T1000 (cell line): ENCODE results near the gene KCNMB2.

Experiments
- DNase-seq: peaks from one replicate; lab custom pipeline; 2025; ENCODE audit warnings: mixed read lengths; lab: John Stamatoyannopoulos, UW

Gene KCNMB2

GRCh38 chr3:178569826-178570225 lies 33.6 kb downstream of the KCNMB2 start:
- DNase-seq: no peak

GRCh38 chr3:178583963-178584575 lies 47.8 kb downstream of the KCNMB2 start:
- no peak for DNase-seq

DNA sequence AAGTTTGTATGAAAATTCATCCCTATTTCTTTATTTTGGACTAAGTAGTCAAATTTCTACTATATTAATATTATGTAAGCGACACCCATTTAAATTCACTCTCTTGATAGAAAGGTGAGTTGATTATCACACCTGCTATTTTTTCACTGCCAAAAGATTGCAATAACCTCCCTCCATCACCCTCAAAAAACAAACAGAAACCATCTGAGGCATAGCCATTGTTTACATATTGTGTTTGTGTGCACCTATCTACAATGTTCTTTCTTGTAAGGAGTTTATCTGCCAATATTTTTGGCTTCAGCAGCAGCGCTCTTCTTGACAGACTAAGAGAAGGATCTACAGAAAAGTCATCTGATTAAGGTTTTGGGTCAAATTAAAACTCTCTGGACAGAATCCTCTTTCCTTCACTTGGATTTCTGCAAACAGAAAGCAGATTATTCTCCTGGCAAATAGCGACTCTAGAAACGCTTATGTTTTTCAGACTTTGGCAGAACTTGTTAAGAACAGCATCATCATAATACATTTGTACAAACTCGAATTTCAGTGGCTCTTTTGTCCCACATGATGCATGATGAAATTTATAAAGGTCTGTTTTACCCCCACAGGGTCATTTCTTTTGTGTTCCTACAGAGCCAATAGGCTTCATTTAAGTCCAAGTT lies 48.6 kb downstream of the KCNMB2 start:
- no peak for DNase-seq

GRCh38 chr3:178585454-178585853 lies 49.2 kb downstream of the KCNMB2 start:
- DNase-seq: no peak

GRCh38 chr3:178586076-178586475 lies 49.8 kb downstream of the KCNMB2 start:
- DNase-seq: no peak

GRCh38 chr3:178588628-178589027 lies 52.4 kb downstream of the KCNMB2 start:
- no peak for DNase-seq

DNA sequence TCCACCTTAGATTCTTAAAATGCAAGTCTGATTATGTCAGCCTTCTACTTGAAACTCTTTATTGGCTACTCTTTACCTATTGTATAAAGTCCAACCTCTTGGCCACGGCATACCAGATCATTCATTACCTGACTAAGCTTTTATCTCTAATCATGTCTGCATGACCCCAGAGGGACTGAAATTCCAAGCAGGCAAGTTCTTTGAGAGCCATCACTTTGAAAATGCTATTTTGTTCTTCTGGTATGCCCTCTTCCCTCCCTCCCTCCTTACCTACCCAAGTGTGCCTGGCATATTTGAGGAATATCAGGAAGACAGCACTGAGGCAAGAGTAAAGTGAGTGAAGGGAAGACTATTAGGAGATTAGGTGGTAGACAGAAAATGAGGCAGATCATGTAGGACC lies 57.5 kb downstream of the KCNMB2 start:
- DNase-seq: no peak

- no peak for DNase-seq
Measured at GRCh38 chr3:178597371-178597770, 61.1 kb downstream of the KCNMB2 start.

DNA sequence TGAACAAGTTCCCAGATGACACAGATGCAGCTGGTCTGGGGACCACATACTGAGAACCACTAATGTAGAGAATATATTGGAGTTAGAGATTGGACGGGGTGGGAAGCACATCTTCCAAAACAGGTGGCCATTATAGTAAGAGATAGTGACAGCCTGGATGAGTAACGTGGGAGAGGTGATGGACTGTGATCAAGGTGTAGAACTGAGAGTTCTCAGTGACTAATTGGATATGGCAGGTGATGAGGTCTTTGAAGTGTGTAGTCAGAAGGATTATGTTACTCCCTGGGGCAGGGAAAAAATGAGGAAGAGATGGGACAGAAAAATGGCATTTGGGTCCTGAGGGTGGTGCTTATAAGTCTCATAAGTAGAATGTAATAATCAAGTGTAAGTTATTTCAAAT lies 66.6 kb downstream of the KCNMB2 start:
- DNase-seq: no peak

- no peak for DNase-seq
Measured at GRCh38 chr3:178603735-178604134, 67.5 kb downstream of the KCNMB2 start.

DNA sequence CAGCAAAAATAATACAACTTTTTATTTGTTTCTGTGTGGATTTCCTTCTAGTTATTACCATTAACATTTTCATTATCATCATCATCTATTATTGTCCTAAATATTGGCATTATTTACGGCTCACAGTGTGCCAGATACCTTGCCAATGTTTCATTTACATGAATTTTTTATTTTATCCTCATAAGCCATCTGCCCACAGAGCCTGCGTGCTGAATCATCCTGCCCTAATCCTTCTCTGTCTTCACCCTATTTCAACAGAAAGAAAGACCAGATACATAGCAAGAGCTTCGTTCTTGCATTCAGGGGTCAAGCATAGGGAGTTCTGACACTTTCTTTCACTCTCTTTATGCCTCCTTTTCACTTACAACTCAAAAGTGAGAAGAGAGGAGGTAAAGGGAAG lies 82.0 kb downstream of the KCNMB2 start:
- no peak for DNase-seq

- no peak for DNase-seq
Measured at GRCh38 chr3:178618896-178619295, 82.7 kb downstream of the KCNMB2 start.

- no peak for DNase-seq
Measured at GRCh38 chr3:178623666-178624255, 87.5 kb downstream of the KCNMB2 start.

- DNase-seq: no peak
Measured at GRCh38 chr3:178624276-178624675, 88.0 kb downstream of the KCNMB2 start.

DNA sequence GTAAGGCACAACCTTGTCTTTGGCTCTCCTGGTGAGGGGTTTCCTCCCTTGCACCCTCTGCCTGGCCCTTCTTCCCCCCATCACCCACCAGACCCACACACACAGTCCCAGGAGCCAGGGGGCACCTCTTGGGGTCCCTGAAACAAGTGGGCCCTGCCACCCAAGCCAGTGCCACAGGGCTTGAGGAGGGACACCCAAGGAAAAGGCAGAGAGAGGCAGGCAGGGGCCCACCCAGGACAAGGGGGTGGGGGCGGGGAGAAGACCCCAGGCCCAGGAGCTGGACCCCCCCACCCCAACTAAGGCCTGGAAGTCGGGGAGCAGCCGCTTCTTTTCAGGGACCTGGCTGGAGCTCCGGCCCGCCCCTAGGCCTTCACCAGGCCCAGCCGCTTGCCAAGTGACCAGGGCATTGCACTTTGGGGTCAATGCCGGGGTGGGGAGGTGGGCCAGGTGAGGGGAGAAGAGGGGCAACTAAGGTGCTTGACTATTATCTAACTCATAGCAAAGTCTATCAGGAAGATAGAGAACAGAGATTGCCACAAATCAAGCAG lies 88.9 kb downstream of the KCNMB2 start:
- no peak for DNase-seq

DNA sequence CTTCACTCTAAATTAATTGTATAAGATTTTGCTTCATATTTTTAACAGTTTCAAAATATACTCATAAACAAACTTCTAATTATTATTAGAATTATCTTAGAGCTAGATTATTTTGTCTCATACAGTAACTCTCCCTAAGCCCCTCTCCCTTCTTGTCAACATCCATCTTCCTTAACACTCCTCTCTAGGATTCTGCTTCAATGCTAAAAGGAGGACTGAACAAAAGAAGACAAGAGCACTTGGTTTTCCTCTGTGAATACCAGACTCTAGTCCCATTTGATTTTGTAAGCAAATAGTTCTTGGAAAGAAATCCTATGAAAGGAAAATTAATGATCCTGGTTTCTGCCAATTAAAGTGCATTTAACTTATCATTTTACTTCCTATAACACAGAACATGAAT lies 91.8 kb downstream of the KCNMB2 start:
- no peak for DNase-seq

GRCh38 chr3:178629430-178630178 lies 93.4 kb downstream of the KCNMB2 start:
- DNase-seq: no peak

DNA sequence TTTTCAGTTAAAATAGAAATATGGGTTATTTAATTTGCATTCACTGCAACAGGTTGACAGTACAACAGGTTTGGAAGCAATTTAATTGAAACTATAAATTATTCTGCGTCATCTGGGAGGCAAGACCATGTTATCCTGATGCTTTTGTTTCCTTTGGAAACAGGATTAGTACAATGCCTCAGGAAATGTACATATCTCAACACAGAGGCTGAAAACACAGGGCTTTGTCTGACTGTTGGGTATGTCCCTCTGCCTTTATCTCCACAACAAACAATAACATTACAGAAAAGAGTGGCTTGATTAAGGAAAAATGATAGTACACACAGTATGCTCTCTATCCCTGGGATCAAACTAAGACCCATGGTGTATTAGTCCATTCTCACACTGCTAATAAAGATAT lies 95.7 kb downstream of the KCNMB2 start:
- DNase-seq: no peak

DNA sequence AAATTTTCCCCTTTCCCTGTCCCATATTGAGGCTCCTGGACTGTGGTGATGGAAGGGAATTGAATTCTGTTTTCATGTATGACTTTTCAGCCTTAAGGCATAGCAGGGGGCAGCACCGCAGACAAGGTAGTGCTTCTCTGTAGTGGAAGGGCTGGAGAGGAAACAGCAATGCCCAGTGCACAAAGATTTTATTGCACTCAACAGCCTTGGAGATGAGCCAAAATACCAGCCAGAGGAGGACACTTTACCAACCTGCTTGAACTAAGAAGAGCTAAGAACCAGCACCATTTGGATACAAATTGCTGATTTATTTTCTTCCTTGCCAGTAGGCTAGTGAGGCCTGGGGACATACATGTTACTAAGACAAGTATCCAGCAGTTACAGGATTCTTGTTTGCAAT lies 98.7 kb downstream of the KCNMB2 start:
- DNase-seq: no peak

DNA sequence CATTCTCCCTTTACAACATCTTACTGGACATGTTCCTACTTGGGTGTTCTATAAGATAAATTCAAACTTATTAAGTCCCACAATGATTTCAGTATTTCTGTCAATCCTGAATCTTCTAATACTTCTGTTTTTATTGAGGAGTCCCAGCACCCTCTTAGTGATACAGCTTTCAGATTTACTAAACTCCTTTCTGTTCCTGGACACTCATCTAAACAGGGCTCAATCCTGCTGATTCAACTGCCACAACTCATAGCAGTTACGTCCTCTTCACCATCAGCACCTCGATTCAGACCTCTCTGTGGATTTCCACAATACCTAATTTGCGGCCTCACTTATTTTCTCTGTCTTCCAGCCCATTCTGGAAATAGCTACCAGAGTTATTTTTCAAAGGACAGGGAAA lies 101.6 kb downstream of the KCNMB2 start:
- DNase-seq: no peak

DNA sequence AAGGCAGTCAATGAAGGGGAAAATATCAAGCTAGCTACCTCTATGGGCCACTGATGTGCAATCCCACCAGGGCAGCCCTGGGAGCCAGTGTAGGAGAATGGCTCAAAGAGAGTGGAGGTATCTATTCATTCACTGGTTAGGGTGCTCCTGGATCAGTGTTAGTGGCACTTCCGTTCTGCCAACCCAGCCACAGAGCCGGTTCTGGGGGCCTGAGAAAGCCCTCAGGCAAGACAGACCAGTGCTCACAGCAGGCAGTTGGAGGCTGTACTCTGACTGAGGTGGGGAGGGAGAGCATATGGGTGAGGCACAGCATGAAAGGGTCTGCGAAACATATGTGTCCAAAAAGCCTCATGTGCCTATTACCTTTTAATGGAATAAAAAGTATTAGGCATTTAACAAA lies 109.3 kb downstream of the KCNMB2 start:
- no peak for DNase-seq

- DNase-seq: no peak
Measured at GRCh38 chr3:178646186-178646862, 110.1 kb downstream of the KCNMB2 start.
